ENCODE data around the gene HPN.
"Not testable (repeated sequence)": the region's sequence is repeated elsewhere in the genome, so short reads cannot be mapped to it uniquely, and the experiment has no call there.

Gene HPN

DNA sequence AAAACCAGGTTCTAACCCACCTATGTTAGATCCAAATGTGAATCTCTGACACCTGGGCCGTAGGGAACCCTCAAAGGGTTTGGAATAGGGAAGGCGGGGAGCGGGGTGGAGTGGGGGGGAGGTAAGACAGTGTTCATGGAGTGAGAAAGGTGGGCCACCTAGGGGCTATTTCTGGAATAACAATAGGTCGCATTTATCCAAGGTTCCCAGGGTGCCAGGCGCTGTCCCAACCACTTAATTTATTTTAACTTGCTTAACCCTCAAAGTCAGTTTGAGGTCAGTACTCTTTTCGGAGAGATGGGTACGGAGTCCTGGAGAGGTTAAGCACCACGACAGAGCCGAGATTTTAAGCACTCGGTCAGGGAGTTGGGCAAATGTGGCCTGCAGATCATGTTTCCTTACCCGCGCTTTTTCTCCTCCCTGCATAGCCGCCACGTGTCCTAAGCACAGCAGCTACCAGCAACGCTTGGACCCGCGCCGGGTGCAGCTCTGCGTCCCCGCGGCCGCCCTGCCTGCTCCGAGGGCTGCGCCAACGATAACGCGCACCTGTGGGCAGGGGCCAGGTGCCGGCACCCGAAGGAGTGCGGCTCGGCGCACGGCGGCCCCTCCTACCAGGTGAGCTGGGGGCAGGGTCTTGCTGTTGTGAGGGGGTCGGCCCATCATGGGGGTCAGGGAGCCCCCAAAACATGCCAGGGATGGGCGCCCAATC lies 49.1 kb downstream of the HPN start:
- peak overlapping the region; percentile 60; the same call in 1 of the 2 replicates for H3K9ac ChIP-seq (ENCODE audit: low read depth, low read length)
- H3K36me3 ChIP-seq (ENCODE audit: control insufficient read depth, insufficient read depth, low read length): no peaks in the 10 kb centered on the region
- peaks cover 10% of the 10 kb centered on the region for H3K4me1 ChIP-seq (ENCODE audit: control insufficient read depth, insufficient read depth, low read length)
- no peaks in the 10 kb centered on the region for H3K27me3 ChIP-seq (ENCODE audit: control insufficient read depth, insufficient read depth, low read length)
- no peak overlapping the region for H3K27ac ChIP-seq (ENCODE audit: low read depth, low read length)
- H3K9me3 ChIP-seq (ENCODE audit: control insufficient read depth, insufficient read depth, low read length): no peaks in the 10 kb centered on the region
- peak overlapping the region; percentile 42 for H3K4me3 ChIP-seq (ENCODE audit: low read depth, low read length)

DNA sequence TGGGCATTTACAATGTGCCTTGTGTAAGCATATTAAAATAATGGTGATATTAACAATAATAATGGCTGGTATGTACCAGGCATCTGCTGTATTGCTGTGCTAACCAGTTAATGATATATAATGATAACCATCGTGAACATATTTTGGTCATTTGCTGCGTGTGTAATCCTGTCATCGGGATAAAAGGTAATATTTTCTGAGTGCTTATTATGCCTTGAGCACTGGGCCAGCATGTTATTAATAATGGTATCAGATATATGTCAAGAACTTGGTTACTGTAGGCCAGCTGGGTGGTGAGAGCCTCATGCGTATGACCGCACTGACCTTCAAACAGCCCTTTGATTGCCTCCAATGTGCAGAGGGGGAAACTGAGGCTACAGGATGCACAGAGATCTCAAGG lies 51.9 kb downstream of the HPN start:
- Histone ChIP-seq H3K27me3 (ENCODE audit: control insufficient read depth, insufficient read depth, low read length) (no peaks in the 10 kb centered on the region), H3K4me1 (ENCODE audit: control insufficient read depth, insufficient read depth, low read length) (peaks cover 10% of the 10 kb centered on the region), H3K9ac (ENCODE audit: low read depth, low read length) (no peak overlapping the region), H3K4me3 (ENCODE audit: low read depth, low read length) (no peak overlapping the region), H3K36me3 (ENCODE audit: control insufficient read depth, insufficient read depth, low read length) (no peaks in the 10 kb centered on the region), H3K9me3 (ENCODE audit: control insufficient read depth, insufficient read depth, low read length) (no peaks in the 10 kb centered on the region), H3K27ac (ENCODE audit: low read depth, low read length) (no peak overlapping the region)

- Histone ChIP-seq H3K27me3 (ENCODE audit: control insufficient read depth, insufficient read depth, low read length) (no peaks in the 10 kb centered on the region), H3K27ac (ENCODE audit: low read depth, low read length) (no peak overlapping the region), H3K4me1 (ENCODE audit: control insufficient read depth, insufficient read depth, low read length) (peaks cover 10% of the 10 kb centered on the region), H3K9me3 (ENCODE audit: control insufficient read depth, insufficient read depth, low read length) (no peaks in the 10 kb centered on the region), H3K4me3 (ENCODE audit: low read depth, low read length) (no peak overlapping the region), H3K36me3 (ENCODE audit: control insufficient read depth, insufficient read depth, low read length) (no peaks in the 10 kb centered on the region), H3K9ac (ENCODE audit: low read depth, low read length) (no peak overlapping the region)
These were observed 52.6 kb downstream of the HPN start for GRCh38 chr19:35093941-35094647.

DNA sequence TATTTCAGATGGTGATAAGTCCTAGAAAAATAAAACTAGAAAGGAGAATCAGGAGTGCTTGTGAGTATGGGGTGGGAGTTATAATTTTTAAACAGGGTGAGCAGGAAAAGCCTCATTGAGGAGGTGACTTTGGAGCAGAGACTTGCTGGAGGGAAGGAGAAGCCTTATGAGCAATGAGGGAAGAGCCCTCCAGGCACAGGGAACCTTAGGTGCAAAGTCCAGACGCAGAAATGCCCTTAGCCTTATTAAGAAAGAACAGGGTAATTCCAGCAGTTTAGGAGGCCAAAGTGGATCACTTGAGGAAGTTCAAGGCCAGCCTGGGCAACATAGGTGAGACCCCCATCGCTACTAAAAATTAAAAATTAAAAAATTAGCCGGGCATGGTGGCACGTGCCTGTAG lies 53.1 kb downstream of the HPN start:
- H3K9ac ChIP-seq (ENCODE audit: low read depth, low read length): no peak overlapping the region
- H3K4me1 ChIP-seq (ENCODE audit: control insufficient read depth, insufficient read depth, low read length): peaks cover 10% of the 10 kb centered on the region
- no peaks in the 10 kb centered on the region for H3K9me3 ChIP-seq (ENCODE audit: control insufficient read depth, insufficient read depth, low read length)
- H3K27me3 ChIP-seq (ENCODE audit: control insufficient read depth, insufficient read depth, low read length): no peaks in the 10 kb centered on the region
- no peaks in the 10 kb centered on the region for H3K36me3 ChIP-seq (ENCODE audit: control insufficient read depth, insufficient read depth, low read length)
- no peak overlapping the region for H3K27ac ChIP-seq (ENCODE audit: low read depth, low read length)
- H3K4me3 ChIP-seq (ENCODE audit: low read depth, low read length): no peak overlapping the region

DNA sequence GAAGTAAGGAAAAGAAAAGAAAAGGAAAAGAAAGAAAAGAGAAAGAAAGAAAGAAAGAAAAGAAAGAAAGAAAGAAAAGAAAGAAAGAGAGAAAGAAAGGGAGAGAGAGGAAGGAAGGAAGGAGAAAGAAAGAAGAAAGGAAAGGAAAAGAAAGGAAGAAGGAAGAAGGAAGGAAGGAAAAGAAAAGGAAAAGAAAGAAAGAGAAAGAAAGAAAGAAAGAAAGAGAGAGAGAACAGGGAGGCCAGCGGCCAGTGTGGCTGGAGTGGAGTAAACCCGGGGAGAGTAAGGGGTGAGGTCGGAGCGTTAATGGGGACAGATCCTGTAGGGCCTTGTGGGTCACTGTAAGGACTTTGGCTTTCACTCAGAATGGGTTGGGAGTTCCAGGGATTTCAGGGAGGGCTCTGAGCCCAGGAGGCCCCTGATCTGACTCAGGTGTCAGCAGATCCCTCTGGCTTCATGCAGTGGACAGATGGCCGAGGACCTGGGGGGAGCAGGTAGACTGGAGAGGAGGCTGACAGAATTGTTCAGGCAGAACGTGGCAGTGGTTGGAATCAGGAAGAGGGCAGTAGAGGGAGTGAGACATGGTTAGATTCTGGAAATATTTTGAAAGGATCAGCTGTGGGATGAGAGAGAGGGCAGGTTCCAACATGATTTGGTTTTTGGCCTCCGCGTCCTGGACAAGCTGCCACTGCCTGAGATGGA lies 54.3 kb downstream of the HPN start:
- Histone ChIP-seq H3K27ac (ENCODE audit: low read depth, low read length) (no peak overlapping the region), H3K4me3 (ENCODE audit: low read depth, low read length) (no peak overlapping the region), H3K9ac (ENCODE audit: low read depth, low read length) (no peak overlapping the region), H3K4me1 (ENCODE audit: control insufficient read depth, insufficient read depth, low read length) (peaks cover 2% of the 10 kb centered on the region; the same call in 1 of the 2 replicates), H3K36me3 (ENCODE audit: control insufficient read depth, insufficient read depth, low read length) (no peaks in the 10 kb centered on the region), H3K27me3 (ENCODE audit: control insufficient read depth, insufficient read depth, low read length) (no peaks in the 10 kb centered on the region), H3K9me3 (ENCODE audit: control insufficient read depth, insufficient read depth, low read length) (no peaks in the 10 kb centered on the region)

DNA sequence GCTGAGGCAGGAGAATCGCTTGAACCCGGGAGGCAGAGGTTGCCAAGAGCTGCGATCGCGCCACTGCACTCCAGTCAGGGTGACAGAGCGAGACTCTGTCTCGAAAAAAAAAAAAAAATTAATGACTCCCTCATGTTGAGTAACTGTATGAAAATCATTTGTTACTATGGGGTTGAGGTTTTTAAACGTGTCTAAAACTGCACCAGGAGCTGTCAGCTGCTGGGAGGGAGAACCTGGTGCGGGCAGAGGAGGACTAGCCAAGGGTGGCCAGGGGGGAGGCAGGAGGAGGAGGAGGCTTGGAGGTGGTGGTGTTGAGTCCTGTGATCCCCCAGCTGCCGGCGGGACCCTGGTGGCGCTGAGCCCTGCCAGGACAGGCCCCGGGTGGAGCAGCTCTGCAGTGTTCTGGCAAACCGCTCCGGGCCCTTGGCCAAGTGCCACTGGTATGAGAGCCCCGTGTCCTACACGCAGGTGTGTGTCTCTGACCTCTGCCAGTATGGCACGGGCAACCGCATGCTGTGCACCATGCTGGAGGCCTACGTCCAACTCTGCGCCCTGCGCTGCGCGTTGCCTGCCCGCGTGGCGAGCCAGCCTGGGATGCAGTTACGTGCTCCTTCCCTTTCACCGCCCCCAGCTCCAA lies 57.0 kb downstream of the HPN start:
- H3K9me3 ChIP-seq (ENCODE audit: control insufficient read depth, insufficient read depth, low read length): no peaks in the 10 kb centered on the region
- H3K27ac ChIP-seq (ENCODE audit: low read depth, low read length): no peak overlapping the region
- H3K4me1 ChIP-seq (ENCODE audit: control insufficient read depth, insufficient read depth, low read length): no peaks in the 10 kb centered on the region
- H3K36me3 ChIP-seq (ENCODE audit: control insufficient read depth, insufficient read depth, low read length): no peaks in the 10 kb centered on the region
- no peak overlapping the region for H3K9ac ChIP-seq (ENCODE audit: low read depth, low read length)
- no peak overlapping the region for H3K4me3 ChIP-seq (ENCODE audit: low read depth, low read length)
- no peaks in the 10 kb centered on the region for H3K27me3 ChIP-seq (ENCODE audit: control insufficient read depth, insufficient read depth, low read length)

GRCh38 chr19:35099155-35099896 lies 57.8 kb downstream of the HPN start:
- Histone ChIP-seq H3K9ac (ENCODE audit: low read depth, low read length) (no peak overlapping the region), H3K27ac (ENCODE audit: low read depth, low read length) (no peak overlapping the region), H3K4me1 (ENCODE audit: control insufficient read depth, insufficient read depth, low read length) (no peaks in the 10 kb centered on the region), H3K27me3 (ENCODE audit: control insufficient read depth, insufficient read depth, low read length) (no peaks in the 10 kb centered on the region), H3K9me3 (ENCODE audit: control insufficient read depth, insufficient read depth, low read length) (no peaks in the 10 kb centered on the region), H3K4me3 (ENCODE audit: low read depth, low read length) (no peak overlapping the region), H3K36me3 (ENCODE audit: control insufficient read depth, insufficient read depth, low read length) (no peaks in the 10 kb centered on the region)

DNA sequence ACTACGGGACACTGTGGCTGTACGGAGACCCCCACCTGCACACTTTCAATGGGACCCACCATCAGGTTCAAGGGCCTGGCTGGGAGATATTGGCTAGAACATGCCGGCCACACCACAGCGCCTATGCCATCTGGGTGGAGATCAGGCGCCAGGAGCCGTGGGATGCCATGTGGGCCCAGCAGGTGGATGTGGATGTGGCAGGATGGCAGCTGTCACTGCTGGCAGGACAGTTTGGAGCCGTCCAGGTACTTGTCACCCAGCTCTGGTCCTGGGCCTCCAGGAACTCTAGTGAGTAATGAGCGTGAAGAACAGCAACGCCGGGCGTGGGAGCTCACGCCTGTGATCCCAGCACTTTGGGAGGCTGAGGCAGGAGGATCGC lies 58.4 kb downstream of the HPN start:
- no peaks in the 10 kb centered on the region for H3K27me3 ChIP-seq (ENCODE audit: control insufficient read depth, insufficient read depth, low read length)
- H3K9me3 ChIP-seq (ENCODE audit: control insufficient read depth, insufficient read depth, low read length): no peaks in the 10 kb centered on the region
- H3K4me1 ChIP-seq (ENCODE audit: control insufficient read depth, insufficient read depth, low read length): no peaks in the 10 kb centered on the region
- no peaks in the 10 kb centered on the region for H3K36me3 ChIP-seq (ENCODE audit: control insufficient read depth, insufficient read depth, low read length)
- H3K27ac ChIP-seq (ENCODE audit: low read depth, low read length): no peak overlapping the region
- H3K4me3 ChIP-seq (ENCODE audit: low read depth, low read length): no peak overlapping the region
- H3K9ac ChIP-seq (ENCODE audit: low read depth, low read length): no peak overlapping the region

DNA sequence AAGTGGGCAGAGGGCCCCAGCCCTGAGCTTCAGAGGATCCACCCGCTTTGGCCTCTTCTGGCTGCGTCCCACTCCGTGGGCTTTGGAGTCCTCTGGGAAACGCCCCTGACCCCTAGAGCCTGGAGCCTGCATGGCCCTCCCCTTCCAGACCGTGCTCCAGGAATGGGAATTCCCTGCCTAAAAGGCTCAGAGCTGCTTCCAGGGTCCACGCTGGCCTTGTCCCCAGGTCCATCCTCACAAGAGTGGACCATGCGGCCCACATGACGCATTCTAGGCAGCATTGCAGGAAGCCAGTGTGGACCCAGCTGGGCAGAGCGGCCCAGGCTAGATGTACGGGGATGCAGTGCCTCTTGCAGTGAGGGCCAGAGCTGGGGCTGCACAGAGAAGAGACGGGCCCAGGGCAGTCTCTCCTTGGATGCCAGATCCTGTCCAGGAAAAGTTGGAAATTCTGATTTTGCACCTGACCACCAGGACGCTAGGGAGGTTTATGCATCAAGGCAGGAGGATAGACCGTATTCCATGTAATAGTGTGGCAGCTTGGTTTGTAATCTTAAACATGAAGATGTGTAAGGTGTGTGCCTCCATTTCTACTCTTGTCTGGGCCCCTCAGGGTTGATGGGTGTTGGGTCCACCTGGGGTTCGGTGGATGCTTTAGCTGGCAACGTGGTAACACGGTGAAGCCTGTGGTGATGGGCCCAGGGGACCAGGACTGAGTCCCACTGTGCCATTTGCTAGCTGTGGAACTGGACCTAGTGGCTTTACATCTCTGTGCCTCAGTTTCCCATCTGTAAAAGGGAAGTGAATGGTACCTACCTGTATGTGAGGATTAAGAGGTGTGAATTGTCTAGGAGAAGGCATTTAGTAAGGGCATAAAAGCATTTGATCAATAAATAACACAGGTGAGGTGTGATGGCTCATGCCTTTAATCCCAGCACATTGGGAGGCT lies 59.3 kb downstream of the HPN start:
- no peaks in the 10 kb centered on the region for H3K36me3 ChIP-seq (ENCODE audit: control insufficient read depth, insufficient read depth, low read length)
- no peak overlapping the region for H3K4me3 ChIP-seq (ENCODE audit: low read depth, low read length)
- no peaks in the 10 kb centered on the region for H3K4me1 ChIP-seq (ENCODE audit: control insufficient read depth, insufficient read depth, low read length)
- H3K27ac ChIP-seq (ENCODE audit: low read depth, low read length): no peak overlapping the region
- no peaks in the 10 kb centered on the region for H3K9me3 ChIP-seq (ENCODE audit: control insufficient read depth, insufficient read depth, low read length)
- no peaks in the 10 kb centered on the region for H3K27me3 ChIP-seq (ENCODE audit: control insufficient read depth, insufficient read depth, low read length)
- no peak overlapping the region for H3K9ac ChIP-seq (ENCODE audit: low read depth, low read length)

DNA sequence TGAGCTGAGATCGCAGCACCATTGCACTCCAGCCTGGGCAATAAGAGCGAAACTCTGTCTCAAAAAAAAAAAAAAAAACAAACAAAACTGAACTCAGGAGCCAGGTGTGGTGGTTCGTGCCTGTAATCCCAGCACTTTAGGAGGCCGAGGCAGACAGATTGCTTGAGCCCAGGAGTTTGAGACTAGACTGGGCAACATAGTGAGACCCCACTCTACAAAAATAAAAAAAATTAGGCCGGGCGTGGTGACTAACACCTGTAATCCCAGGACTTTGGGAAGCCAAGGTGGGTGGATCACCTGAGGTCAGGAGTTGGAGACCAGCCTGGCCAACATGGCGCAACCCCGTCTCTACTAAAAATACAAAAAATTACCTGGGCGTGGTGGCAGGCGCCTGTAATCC lies 60.4 kb downstream of the HPN start:
- not testable (repeated sequence) for H3K36me3 ChIP-seq (ENCODE audit: control insufficient read depth, insufficient read depth, low read length); H3K9ac ChIP-seq (ENCODE audit: low read depth, low read length); H3K4me3 ChIP-seq (ENCODE audit: low read depth, low read length); H3K27ac ChIP-seq (ENCODE audit: low read depth, low read length); H3K4me1 ChIP-seq (ENCODE audit: control insufficient read depth, insufficient read depth, low read length); H3K27me3 ChIP-seq (ENCODE audit: control insufficient read depth, insufficient read depth, low read length); H3K9me3 ChIP-seq (ENCODE audit: control insufficient read depth, insufficient read depth, low read length)
